Stimulated activated CD4-positive, alpha-beta T cell treated with anti-CD3 and anti-CD28 coated beads, TNF-alpha, amount 100 ng/mL, for 24 hours (primary cell): ENCODE measurements around the gene ZPBP2.
"Not testable (repeated sequence)": the region's sequence is repeated elsewhere in the genome, so short reads cannot be mapped to it uniquely, and the experiment has no call there.

Experiments used
- DNase-seq, 3 experiments: peaks; one replicate each; pipeline ENCODE4 v3.0.0-alpha.2; 2020; ENCODE audit warnings: low read depth in 3 of 3

The ZPBP2 gene

DNA sequence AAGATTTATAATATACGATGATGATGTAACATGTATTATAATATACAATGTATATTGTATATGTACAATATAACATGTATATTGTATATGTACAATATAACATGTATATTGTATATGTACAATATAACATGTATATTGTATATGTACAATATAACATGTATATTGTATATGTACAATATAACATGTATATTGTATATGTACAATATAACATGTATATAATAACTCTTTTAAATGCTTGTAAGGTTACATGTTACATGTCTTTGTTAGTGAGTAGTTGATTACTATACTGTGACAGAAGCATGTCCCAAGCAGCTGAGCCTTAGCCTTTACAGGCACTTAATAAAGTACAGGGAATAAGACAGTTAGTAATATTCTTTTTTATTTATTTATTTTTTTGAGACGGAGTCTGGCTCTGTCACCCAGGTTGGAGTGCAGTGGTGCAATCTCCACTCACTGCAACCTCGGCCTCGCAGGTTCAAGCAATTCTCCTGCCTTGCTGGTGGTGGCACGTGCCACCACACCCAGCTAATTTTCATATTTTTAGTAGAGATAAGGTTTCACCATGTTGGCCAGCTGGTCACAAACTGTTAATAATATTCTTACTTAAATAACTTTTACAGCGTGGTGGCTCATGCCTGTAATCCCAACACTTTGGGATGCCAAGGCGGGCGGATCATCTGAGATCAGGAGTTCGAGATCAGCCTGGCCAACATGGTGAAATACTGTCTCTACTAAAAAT is 11.9 kb upstream of the ZPBP2 start:
- DNase-seq, result not testable (repeated sequence)

DNA sequence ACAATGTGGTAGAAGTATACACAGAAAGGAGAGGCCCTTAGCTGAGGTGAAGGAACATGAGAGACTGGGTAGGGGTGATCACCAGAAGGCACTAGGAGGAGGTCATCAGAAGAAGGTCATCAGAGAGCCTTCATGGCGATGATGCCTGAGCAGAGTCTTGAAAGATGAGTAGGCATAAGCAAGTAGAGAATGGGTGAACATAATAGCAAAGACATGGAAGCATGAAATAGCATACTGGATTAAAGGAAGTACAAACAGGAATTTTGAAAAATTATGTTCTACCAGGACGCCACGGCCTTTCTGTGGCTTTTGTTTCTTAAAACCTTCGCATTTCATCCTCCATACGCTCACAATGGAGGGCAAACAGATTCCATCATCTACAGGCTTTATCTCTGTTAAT is 6.8 kb upstream of the ZPBP2 start:
- no peak for DNase-seq

DNA sequence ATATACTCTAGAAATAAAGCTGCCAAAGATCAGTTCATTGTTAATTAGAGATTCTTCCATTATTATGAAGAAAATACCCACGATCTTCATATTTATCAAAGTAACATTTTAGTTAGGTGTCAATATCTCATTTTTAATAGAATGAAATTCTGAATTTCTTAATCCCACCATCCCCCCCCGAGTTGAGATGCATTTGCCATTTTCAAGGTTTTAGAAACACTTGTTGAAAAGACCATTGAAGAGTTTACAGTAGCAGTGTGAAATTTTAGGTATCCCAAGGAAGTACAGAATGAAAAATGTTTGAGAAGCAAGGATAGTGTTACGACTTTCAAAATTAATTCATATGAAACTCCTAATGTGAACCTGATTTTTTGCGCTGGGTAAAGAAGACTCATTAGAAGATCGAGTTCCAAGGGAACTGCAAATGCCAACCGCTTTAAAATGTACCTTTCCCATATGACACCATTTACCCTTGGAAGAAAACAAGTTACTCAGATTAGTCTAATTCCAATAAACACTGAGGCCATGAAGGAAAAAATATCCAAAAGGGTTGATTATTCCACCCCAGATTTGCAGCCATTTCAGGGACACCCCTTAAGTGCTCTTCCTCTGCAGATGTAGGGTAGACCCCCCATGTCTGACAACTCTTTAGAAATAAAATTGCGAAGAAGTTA is 4.6 kb upstream of the ZPBP2 start:
- DNase-seq, result no peak

DNA sequence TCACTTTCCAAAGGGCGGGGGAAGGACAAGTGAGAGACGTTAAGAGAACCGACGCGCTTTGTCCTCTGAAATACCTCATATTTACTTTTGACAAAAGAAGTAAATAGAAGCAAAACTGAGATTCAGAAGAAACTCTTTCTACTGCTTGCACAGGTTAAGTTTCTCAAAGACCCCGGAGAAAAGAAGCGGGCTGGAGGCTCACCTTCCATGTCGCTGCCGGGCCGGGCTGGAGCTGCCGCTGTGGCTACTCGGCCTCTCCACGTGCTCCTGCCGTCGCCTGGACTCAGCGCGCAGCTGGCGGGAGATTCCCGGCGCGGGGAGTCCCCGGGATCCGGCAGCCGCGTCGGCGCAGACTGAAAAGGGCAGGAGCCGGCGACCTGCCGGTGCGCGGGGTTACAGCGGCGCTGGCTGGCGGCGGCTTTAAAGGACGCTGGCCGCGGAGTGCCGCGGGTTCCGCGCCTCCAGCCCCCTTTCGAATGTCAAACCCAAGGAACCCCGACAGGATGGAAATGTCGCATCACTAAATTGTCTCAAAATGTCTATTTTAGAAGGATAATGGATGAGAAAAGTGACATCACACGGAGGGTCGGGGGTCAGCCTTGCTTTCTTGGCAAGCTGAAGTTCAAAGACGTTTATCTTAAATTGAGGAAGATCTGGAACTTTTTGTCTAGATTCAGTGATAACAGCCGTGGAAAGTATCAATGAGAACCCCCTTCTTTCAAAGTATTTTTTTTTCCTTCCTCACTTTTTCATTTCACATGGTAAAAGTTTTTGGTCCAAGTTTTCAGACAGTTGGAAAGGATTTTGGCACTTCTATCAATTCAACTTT is 3.9 kb upstream of the ZPBP2 start, which contains the start of gene IKZF3:
Gene IKZF3, minus strand, starts transcription at position 395 of the 829 bp plus-strand sequence. Its CDS starts 186 bp downstream, at position 209.
- peak; percentile 68 to 85 (median 79) for DNase-seq

DNA sequence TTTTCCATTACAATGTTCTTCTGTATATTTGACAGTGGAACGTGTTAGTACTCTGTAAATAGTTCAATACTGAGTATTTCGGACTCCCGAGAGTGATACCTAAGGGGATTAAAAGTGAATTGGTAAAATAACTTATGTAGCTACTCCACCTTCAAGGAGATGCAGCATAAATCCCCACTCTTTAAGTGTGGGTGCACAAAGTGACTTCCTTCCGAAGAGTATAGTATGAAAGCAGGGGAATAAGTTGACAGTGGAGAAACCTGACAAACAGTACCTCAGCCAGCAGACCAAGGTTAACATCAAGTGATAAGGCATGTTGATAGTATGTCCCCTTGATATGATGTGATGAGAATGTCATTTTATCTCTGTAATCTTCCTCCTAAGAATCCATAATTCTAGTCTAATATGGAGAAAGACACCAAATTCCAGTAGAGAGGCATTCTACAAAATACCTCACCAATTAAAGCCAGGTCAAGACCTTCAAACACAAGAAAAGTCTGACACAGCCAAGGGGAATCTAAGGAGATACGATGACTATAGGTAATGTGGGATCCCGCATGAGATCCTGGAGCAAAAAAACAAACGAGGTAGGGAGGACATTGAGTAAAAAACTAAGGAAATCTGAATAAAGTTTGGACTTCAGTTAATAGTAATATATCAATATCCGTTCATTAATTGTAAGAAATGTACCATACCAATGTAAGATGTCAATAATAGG is 1.8 kb upstream of the ZPBP2 start:
- no peak for DNase-seq

DNA sequence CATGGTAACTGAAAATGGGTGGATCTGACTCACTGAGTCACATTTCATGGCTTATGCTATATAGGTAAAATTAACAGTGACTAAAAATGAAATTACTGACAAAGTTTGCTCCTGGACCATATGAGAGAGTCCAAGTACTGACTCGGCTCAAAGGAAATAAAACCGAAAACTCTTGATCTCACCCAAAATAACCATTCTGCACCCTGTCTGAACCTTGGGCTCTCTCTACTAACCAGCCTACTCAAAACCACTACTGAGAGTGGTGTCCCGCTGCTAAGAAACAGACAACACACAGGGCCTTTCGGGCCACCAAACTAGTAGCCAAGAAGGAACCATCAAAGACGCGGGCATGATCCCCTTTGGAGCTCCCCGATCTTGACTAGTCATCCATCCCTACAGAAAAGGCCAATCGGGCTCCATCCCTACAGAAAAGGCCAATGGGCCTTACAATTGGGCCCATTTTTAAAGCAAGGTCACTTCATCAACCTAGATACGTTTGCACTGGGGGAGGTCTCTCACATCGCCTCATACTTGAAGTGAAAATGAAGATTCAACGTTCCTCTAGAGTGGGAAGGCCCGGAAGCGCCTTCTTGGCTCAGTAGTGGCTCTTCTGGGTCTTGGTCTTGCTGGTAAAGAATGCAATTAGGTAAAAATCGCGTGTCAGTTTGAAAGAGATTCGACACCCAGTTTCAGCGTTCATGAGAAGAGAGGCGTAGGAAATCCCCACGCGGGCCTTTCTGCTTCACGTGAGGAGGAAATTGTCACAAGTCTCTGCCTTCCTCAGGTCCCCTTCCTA is 720 bp upstream of the ZPBP2 start:
- peak; percentile 35 to 67 (median 51) for DNase-seq

DNA sequence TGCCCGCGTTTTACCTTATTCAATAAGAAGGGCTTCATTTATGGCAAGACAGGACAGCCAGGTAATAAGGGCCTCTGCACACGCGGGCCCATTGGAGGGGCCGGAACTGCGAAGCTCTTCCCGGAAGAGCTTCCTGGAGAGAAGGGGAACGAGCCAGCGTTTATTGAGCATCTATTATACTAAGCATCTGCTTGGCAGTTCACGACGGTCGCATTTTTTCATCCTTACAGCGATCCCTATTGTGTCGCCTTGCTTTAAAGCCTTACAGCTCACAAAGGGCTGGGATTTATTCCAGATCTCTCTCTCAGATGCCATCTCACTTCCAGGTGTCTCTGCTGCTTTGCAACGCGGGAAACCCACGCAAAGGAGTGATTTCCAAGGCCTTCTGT is 546 bp downstream of the ZPBP2 start:
- DNase-seq, result no peak

DNA sequence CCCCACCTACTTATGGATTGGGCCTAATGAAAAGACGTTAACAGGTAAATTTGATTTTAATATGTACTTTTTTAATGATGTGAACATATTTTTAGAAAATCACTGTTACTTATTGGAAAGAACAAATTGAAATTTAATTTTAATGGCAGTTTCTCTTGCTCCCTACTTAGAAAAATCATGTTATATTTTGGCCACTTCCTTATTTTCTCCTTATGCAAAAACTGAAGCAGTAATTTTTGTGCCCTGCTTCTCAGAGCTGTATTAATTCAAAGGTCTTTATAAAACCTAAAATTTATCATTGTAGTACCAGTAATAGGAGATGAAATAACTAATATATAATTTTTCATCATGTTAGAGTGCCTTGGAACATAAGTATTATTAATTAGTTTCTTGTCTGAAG is 2.8 kb downstream of the ZPBP2 start:
- no peak for DNase-seq

DNA sequence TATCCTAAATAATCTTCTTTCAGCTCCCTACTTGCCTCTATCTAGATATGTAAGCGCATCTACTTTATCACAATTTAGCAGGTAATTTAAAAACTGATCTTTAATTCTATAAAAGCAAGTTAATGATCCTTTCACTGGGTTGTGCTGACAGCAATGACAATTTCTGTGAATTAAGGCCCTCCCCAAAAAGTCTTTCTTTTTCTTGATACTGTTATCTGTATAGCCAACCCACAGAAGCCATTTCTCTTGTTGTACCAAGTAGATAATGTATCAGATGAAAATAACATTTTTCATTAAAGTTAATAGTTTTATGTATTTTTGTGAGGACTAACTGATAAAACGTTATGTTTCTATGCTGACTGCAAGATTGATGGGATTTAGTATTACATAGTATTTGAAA is 3.8 kb downstream of the ZPBP2 start:
- DNase-seq, result no peak

DNA sequence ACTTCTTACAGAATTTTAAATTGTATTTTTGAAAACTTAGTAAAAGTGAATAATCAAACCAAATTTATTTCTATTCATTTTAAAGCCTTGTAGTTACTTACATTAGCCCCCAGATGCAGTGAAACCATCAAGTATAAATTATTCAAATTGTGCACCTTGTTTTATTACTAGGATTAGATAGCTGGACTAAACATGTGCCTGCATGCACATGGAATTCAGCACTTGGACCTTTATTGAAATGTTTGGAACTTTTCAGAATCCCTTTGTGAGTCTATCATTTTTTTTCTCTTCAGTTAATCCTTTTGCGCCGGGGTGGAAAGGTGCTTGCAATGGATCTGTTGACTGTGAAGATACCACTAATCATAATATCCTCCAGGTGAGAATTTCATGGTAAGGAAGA is 4.7 kb downstream of the ZPBP2 start:
- no peak for DNase-seq

DNA sequence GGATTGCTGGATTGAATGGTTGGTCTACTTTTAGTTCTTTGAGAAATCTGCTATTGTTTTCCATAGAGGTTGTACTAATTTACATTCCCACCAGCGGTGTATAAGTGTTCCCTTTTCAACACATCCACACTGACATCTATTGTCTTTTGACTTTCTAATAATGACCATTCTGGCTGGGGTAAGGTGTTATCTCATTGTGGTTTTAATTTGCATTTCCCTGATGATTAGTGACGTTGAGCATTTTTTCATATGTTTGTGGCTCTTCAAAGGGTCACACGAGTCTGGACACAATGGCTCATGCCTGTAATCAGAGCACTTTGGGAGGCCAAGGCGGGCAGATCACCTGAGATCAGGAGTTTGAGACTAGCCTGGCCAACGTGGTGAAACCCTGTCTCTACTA is 18.1 kb downstream of the ZPBP2 start:
- DNase-seq, result not testable (repeated sequence)

DNA sequence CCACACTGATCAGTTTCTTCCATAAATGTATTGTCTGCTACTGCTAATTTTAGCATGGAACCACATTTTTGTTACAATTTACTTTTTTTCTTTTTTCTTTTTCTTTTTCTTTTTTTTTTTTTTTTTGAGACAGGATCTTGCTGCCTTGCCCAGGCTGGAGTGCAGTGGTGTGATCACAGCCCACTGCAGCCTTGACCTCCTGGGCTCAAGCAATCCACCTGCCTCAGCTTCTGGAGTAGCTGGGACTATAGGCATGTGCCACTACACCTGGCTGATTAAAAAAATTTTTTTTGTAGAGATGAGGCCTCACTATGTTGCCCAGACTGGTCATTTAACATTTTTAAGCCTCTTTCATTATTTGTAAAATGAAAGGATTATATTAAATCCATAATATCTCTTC is 19.1 kb downstream of the ZPBP2 start:
- no peak for DNase-seq

DNA sequence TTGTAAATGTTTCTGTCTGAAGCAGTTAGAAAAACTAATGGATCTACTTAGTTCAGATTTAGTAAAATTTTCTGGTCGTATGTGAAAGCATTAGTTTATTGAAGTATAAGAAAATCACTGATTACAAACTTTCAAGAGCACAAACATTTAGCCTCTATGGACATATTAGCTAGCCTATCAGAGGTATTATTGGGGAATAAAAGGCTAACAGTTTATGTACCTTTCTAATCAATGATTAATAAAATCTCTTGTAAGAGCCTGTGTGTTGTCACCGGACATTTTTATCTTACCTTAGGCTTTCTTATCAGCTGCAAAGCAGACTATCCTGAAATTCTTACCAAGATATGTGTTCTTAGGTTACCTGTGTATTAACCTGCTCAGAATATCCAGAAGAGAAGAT is 21.2 kb downstream of the ZPBP2 start:
- no peak for DNase-seq

DNA sequence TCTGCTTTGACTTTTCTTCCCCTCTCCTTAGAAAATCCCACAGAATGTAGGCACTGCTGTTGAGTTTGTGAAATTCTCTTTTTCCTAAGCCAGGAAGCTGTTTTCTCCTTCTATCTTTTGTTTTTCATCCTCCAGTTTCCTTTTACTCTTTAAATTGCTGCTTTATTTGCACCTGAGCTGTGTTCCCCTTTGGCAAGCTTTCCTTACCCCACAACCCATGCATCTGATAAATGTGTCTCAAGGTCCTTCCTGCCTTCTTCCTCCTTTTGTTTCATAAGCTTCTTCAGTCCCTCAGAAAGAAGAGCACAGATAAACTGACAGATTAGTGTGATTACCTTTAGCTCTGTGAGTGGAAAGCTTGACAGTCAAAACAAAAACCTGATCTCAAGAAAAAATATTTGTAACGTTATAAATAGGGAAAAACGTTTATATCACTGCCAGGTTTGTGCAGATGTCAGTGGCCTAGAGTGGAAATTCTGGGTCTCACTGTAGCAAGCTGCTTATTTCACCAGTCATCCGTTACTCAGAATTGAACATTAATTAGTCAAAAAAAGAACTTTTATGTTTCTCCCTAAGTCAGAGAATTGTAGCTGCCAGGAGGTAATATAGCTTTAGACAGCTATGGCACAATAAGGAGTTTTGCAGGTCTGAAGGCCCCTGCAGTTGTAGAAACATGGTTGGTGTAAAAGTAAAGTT is 26.8 kb downstream of the ZPBP2 start:
- no peak for DNase-seq

DNA sequence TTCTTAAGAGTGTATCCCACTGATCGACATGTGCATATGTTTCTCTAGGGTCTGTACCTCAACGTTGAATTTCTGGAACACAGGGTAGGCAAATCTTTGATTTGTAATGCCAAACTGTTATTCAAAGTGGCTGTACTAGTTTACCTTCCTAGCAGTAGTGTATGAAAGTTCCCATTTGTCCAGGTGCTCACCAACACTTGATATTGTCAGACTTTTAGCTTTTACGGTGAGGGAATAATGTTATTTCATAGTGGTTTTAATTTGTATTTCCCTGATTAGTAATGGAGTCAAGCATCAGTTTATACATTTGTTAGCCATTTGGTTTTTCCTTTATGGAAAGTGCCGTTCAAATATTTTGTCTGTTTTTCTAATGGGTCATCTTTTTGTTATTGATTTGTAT is 30.1 kb downstream of the ZPBP2 start:
- DNase-seq, result no peak

DNA sequence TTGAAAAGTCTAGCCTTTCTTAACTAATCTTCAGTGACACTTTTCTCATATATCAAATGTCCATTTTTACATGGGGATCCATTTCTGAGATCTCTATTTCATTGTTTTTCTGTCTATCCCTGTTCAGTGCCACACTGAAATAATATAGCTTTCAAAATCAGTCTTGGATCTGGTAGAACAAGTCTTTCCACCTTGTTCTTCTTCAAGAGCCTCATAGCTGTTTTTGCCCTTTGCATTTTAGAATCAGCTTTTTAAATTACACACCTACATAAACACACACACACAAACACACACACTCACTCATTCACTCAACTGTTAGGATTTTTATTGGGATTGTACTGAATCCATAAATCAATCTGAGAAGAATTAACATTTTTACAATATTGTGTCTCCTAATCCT is 31.2 kb downstream of the ZPBP2 start:
- DNase-seq, result no peak

DNA sequence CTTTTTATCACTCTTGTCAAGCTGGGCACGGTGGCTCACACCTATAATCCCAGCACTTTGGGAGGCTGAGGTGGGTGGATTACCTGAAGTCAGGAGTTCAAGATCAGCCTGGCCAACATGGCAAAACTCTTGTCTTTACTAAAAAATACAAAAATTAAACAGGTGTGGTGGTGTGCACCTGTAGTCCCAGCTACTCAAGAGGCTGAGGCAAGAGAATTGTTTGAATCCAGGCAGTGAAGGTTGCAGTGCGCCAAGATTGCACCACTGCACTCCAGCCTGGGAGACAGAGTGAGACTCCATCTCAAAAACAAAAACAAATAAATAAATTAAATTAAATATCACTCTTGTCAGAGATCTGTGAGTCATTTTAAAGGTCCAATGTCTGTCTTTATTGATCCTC is 34.0 kb downstream of the ZPBP2 start:
- not testable (repeated sequence) for DNase-seq

DNA sequence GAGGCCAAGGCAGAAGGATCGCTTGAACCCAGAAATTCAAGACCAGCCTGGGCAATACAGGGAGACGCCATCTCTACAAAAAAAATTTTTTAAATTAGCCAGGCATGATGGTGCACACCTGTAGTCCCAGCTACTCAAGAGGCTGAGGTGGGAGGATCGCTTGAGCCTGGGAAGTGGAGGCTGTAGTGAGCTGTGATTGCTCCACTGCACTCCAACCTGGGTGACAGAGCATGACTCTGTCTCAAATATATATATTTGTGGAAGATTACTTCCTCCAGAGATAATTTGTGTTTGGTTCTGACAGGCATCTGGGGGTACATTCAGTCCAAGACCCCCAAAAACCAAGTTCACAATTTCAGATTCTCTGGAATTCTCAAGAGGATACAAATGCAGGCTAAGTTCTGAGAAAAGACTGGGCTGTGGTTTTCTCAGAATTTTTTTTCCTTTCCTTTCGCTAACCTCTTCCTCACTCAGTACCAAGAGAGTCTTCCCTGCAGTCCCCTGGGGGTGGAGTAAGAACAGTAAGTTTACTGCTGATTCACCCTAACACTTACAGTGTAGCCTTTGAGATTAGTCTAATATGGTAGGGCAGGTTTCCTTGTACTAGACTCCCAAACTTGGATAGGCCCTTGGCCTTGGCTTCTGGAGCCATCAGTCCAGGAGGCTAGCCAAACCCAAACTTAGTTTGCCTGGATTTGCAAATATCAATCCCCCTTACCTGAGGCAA is 35.3 kb downstream of the ZPBP2 start:
- no peak for DNase-seq

DNA sequence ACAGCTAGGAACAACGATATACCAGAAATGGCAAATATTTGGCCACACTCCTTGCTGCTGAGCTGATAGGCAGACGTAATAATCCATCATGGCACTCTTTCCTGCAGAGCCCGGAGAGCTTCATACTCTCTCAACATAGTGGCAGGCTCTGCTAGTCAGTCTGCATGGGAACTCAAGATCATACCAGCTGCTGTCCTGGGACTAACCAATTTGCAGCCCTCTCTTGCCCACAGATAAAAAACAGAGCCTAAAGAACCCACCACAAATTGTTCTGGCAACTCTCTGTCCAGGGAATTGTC is 36.9 kb downstream of the ZPBP2 start:
- no peak for DNase-seq

DNA sequence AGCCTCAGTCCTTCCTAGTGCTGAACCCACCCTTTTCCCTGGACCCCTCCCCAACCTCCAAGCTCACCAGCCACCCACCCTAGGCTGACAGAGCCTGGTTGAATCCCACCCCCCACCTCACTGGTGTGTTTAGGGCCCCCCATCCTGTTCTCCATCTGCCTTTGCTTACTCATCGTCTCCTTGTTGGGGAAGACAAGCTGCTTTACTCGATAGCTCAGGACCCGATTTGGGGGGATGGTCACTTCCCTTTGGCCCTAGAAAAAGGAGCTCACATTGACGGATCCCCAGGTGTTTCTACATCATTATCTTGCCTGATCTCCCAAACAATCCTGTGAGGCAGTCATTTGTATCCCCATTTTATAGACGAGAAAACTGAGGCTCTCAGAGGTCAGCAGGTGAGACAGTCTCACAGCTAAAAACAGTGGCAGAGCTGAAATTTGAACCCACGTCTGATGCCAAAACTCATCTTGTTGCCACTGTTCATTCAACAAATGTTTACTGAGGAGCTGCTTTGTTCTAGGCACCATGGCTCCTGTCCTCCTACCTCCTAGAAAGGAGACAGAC is 40.9 kb downstream of the ZPBP2 start:
- DNase-seq, result no peak
